GM21737 (cell line): ENCODE measurements around the gene FAM149A.

Source experiments
- ATAC-seq: cut with Tn5 transposase; IDR thresholded peaks from one replicate; pipeline ENCODE4 v1.9.1; 2021; ENCODE audit warnings: mild to moderate bottlenecking, moderate library complexity; ENCODE audit not compliant: unreplicated experiment

The FAM149A gene

DNA sequence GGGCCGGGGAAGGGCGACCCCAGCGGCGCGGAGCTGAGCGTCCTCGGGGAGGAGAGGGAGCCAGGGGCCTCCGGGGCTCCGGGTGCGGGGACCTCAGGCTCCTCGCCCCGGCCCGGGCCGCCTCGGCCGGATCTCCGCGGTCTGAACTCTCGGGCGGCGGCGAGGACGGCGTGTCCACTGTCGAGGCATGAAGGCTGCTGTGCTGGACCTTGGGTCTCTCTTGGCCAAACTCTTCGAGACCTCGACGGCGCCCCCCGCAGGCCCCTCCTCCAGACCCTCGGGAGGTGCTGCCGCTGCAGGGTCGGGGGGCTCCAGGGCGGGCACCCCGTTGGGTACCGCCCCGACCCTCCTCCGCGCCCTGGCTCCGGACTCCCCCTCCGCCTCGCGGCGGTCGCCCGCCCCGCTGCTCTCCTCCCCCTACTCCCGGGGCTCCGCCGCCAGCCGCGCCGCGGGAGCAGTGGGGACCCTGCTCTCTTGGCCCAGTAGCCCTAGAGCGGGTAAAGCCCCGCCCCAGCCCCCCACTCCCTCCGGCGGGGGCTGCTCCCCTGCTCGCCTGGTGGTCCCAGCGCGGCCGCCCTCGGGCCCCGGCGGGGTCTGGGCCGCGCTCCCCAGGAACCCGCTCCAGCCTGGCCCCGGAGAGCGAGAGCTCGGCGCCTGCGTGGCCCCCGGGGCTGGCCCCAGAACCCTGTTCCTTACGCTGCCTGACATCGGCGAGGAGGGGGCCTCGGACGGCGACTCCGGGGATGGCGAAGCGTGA lies 564 bp downstream of the FAM149A start:
- peak; percentile 24 for ATAC-seq

DNA sequence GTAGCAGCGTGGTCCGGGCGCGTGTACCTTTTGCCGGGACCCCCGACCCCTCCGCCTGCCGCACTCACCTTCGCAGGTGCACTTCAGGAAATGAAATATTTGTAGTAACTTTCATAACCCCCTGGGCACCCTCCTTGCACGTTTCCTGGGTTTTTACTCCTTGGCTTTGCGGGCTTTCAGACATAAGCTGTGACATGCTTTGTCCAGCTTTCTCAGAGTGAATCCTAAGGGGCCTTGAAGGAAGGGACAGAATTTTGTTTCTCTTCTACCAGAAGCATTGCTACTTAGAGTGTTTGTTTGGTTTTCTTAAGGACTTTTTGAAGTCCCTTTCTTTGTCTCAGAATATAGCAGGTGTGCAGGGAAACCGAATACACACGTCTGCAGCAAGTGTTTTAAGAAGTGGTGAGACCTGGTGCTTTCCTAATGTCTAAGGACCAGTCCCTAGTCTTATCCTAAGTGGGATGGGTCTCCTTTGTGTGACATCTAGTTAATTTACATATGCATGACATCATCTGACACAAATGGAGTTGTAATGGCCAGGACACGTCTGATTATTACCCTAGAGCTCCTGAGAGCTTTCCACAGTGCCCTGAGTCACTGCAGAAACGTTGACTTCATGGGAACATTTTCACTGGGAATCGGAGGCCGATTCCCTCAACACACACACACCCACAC lies 1.3 kb downstream of the FAM149A start:
- ATAC-seq: peak; percentile 30

GRCh38 chr4:186107947-186108346 lies 3.4 kb downstream of the FAM149A start:
- no peak for ATAC-seq

DNA sequence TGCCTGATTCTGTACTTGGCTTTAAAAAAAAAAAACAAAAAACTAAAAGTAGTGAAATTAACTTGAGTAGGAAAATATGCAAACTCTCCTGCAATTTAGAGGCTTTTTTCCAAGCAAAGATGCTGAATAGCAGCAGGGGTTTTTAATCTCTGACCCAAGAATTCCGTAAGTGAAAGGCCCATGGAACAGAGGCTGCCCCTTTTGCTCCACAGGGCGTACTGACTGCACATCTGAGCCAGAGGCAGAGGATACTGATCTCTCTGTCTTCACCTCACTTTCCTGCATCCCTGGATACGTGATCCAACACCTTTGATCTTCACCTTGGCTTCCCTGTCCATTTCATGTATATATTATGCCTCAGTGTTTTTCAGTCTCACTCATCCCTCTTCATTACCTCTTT lies 3.9 kb downstream of the FAM149A start:
- no peak for ATAC-seq

DNA sequence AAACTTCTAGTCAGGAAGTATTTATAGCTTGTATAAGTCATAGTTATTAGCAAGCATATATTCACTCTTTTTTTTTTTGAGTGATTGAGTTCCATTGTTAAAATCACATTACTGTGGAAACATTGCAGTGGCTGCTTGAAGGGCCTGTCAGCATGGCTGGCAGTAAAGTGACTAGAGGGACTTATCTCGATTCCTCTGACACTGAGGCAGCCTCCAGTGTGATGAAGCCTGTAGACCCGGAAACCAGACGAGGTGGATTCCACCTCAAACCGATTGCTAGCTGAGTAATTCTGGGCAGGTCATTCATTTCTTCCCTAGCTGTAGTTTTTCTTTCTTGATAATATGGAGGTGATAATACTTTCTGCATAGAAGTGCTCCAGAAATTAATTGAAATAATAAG lies 4.7 kb downstream of the FAM149A start:
- ATAC-seq: no peak

DNA sequence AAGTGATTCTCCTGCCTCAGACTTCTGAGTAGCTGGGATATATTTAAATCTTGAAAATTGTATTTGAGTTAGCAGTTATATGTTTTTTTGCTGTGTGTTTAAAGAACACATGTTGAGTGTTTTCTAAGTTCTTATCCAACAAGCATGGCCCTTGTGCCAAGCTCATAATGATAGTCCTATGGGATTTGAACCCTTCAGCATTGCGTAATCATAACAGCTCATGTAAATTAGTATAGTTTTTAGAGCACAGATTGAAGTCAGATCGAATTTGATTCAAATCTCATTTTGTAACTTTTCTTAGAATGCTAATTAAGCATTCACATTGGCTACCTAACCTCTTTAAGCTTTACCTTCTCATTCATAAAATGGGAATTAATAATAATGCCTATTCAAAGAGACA lies 12.2 kb downstream of the FAM149A start:
- ATAC-seq: no peak

DNA sequence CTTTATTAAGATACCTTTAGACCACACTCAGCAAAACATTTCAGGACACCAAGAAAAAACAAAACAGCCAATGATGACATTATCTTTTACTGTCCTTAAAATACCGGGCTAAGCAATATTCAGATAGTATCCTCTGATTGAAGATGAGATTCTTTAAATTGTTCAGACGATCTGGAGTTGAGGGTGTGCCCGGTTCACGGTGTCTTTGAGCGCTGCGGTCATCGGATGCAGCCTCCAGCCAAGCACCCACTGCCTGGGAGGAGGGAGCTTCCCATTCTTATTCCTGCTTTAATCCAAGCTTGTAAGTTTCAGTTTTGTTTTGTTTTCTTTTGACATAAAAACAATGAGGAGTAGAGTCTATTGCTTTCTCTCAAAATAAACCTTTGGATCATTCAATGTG lies 14.1 kb downstream of the FAM149A start:
- no peak for ATAC-seq

GRCh38 chr4:186121057-186121456 lies 16.6 kb downstream of the FAM149A start:
- ATAC-seq: no peak

GRCh38 chr4:186128842-186129241 lies 24.3 kb downstream of the FAM149A start:
- no peak for ATAC-seq

DNA sequence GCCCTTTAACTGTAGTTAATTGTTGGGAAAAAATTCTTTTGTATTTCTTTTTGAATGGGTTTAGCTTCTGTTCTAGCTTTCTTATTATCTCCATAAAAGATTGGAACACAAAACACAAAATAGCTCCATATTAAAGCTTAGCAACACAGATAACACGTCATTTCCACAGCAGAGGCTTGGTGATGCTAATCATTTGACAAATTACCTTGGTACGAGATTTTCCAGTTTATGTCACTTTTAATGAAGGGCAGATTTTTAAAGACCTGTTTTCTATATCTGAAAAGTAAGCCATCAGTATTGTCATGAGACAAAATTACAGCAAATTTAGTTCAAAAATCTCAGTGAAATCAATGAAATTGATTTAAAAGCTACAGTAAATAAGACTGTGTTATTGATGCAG lies 27.4 kb downstream of the FAM149A start:
- no peak for ATAC-seq

GRCh38 chr4:186132577-186133242 lies 28.2 kb downstream of the FAM149A start:
- ATAC-seq: no peak

GRCh38 chr4:186134257-186134656 lies 29.8 kb downstream of the FAM149A start:
- peak; percentile 99 for ATAC-seq

DNA sequence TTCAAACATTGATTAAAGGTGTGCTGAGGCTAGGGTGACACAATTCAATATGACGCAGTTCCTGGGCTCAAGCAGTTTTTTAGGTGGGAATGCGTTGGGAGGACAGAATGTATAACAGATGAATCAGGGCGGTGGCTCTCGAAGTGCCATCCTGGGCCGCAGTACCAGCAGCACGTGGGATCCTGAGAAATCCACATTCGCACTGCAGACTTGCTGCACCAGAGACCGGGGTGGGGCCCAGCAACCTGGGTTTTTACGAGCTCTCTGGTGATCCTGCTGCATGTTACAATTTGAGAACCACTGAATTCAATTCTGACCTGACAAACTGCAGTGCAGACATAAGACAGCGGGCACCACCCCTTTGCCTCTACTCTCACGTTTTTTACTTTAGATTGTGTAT lies 30.4 kb downstream of the FAM149A start:
- ATAC-seq: no peak

GRCh38 chr4:186137196-186137794 lies 32.8 kb downstream of the FAM149A start:
- no peak for ATAC-seq

GRCh38 chr4:186144198-186144945 lies 39.9 kb downstream of the FAM149A start:
- peak; percentile 46 for ATAC-seq

DNA sequence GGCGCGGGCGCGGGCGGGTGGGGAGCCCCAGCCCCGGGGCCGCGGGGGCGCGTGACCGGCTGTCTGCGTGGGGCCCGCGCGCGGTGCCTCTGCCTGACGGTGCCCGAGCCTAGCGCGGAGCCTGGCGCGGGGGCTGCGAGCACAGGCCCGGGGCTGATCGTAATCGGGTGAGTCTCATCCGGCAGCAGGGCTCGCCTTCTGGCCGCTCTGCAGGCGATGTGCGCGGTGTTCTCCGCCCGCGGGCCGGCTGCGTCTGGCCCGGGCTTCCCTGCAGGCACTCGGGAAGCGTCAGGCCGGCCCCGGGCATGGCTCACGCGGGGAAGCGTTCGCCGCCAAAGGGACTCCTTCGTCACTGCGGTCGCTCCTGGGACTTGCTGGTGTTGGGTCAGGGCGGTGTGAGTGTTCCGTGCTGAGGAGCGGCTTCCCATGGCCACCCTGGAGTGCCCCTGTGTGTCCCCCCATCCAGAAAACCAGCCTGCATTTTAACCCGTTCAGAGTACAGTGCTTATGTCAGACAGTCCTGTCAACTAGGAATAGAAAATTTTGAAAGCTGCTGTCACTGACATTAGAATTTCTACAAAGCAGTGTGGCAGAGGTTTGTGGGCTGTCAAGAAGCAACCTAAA lies 40.6 kb downstream of the FAM149A start:
- peak; percentile 38 for ATAC-seq

DNA sequence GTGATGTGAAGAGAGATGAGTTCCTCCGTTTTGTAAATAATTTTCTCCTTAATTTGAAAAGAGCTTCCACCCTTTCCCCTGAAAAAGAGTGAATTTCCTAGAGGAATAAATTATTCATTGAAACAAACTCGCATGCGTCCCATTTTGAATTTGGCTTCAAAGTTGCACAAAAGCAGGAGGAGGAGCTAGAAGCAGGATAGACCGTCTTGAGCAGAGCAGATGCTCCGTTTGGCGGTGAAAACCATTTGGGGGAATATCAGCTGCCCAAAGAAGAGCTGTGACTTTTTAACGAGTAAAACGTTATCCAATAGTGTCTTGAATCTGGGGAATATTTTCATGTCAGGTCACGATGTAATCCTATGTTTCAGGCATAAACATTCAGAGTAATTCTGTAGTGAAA lies 42.0 kb downstream of the FAM149A start:
- no peak for ATAC-seq

- no peak for ATAC-seq
Observed at GRCh38 chr4:186148336-186148975, 44.0 kb downstream of the FAM149A start.

GRCh38 chr4:186149872-186150271 lies 45.4 kb downstream of the FAM149A start:
- ATAC-seq: no peak

DNA sequence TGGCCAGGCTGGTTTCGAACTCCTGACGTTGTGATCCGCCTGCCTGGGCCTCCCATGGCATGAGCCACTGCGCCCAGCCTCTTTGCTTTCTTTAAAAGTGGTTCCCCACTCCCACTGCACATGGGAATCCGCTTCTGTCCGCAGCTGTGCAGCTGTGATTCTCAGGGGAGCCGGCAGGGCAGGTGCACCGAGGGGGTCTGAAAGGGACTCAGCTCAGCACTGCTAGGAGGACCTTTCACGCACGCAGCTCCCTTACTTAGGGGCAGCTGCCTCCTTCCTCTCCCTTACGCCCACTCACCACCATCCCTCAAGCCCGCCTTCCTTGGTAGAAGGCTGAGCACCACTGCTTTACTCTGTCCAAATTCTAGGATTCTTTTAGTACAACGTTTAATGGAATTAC lies 46.4 kb downstream of the FAM149A start:
- no peak for ATAC-seq
